Measurements from ENCODE around the gene HDAC8. TPM values are rescaled to one million over a fixed set of nuclear protein-coding genes. Genes with fewer than 3 reads are reported as not detected.

HDAC8 gene
- total RNA-seq, 1 experiment from 2014 or later, result 33.5 TPM

GRCh38 chrX:72394518-72395170 lies 178.0 kb downstream of the HDAC8 start:
- H3K9me3 ChIP-seq (ENCODE audit: control insufficient read depth, insufficient read depth, low read depth, low read length), result no peaks in the 10 kb centered on the region
- no peaks in the 10 kb centered on the region for H3K27me3 ChIP-seq (ENCODE audit: control insufficient read depth, insufficient read depth, low read length)
- in situ Hi-C loops (cut with HindIII; ENCODE audit: low pct_unique_long_range_greater_than_20kb, low sequenced_read_pairs), result no loop called here
- no peak for TF ChIP-seq TCF7L2 (IDR thresholded peaks at IDR 0.05; ENCODE audit: low read depth, low read length)
- no peak for TF ChIP-seq CTCF (IDR thresholded peaks at IDR 0.05)
- no peak for TF ChIP-seq REST (IDR thresholded peaks at IDR 0.05; ENCODE audit: insufficient read depth in 1 of 2, low read depth in 2 of 2, low read length in 1 of 2)
- TF ChIP-seq SIN3A (IDR thresholded peaks at IDR 0.05; ENCODE audit: borderline replicate concordance, insufficient read depth, low read depth, low read length), result no peak
- TF ChIP-seq POLR2AphosphoS5 (IDR thresholded peaks at IDR 0.05; ENCODE audit: low read depth, low read length), result no peak
- peaks cover 2% of the 10 kb centered on the region; the same call in 1 of the 2 replicates for H3K36me3 ChIP-seq (ENCODE audit: control insufficient read depth, insufficient read depth, low read length)
- no peak for DNase-seq (ENCODE audit: low read depth, low spot score)
- ChIA-PET CTCF (no interaction called here), POLR2A (no interaction called here)
- no peaks in the 10 kb centered on the region for H3K4me1 ChIP-seq (ENCODE audit: control insufficient read depth, insufficient read depth, low read length)
- H3K4me3 ChIP-seq (ENCODE audit: low read depth in 2 of 2, low read length in 2 of 2), result no peak overlapping the region
- no peak for ATAC-seq
- BruUV-seq (replicated peaks), result no TSS peak
- no peak overlapping the region for H3K27ac ChIP-seq (ENCODE audit: low read length)
- intact Hi-C loops (cut with micrococcal nuclease; ENCODE audit: unreplicated experiment), result no loop called here

DNA sequence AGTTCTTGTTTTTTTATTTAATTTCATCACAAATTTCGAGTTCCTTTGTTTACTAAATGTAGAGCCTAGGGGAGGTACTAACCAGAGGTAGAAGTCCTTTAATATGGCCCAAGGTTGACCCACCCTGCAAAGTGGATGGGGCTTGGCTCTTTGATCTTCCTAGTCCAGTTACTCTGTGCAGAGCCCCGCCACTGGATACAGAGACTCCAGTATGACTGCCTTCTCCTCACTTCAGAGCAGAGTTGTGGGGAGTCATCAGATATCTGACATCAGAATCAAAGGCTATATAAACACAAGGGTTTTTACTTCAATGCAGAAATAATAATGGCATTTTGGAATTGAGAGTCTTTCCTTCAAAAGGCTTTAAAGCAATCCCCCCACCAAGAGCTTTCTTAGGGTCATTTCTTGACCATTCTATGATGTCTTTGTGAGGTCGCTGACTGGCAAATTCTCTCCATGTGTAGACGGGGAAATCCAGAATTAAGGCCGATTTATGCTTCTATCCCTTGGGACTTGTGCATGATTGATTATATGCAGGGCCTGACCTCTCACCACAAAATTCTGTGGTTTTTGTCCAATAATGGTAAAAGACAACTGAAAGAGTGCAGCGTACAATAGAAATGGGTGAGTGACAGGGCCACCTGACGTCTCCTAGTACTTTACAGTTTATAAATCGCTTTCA lies 178.7 kb downstream of the HDAC8 start:
- Histone ChIP-seq H3K27me3 (ENCODE audit: control insufficient read depth, insufficient read depth, low read length) (no peaks in the 10 kb centered on the region), H3K4me3 (ENCODE audit: low read depth in 2 of 2, low read length in 2 of 2) (no peak overlapping the region), H3K36me3 (ENCODE audit: control insufficient read depth, insufficient read depth, low read length) (peaks cover 2% of the 10 kb centered on the region; the same call in 1 of the 2 replicates), H3K9me3 (ENCODE audit: control insufficient read depth, insufficient read depth, low read depth, low read length) (no peaks in the 10 kb centered on the region), H3K4me1 (ENCODE audit: control insufficient read depth, insufficient read depth, low read length) (no peaks in the 10 kb centered on the region), H3K27ac (ENCODE audit: low read length) (no peak overlapping the region)
- TF ChIP-seq SIN3A (IDR thresholded peaks at IDR 0.05; ENCODE audit: borderline replicate concordance, insufficient read depth, low read depth, low read length) (no peak), CTCF (IDR thresholded peaks at IDR 0.05) (no peak), REST (IDR thresholded peaks at IDR 0.05; ENCODE audit: insufficient read depth in 1 of 2, low read depth in 2 of 2, low read length in 1 of 2) (no peak), POLR2AphosphoS5 (IDR thresholded peaks at IDR 0.05; ENCODE audit: low read depth, low read length) (no peak)
- ChIA-PET POLR2A (no interaction called here), CTCF (no interaction called here)
- no peak for ATAC-seq
- intact Hi-C loops (cut with micrococcal nuclease; ENCODE audit: unreplicated experiment), result no loop called here
- no TSS peak for BruUV-seq (replicated peaks)
- in situ Hi-C loops (cut with HindIII; ENCODE audit: low pct_unique_long_range_greater_than_20kb, low sequenced_read_pairs), result no loop called here
- no peak for DNase-seq (ENCODE audit: low read depth, low spot score)
